SW480 (cell line): Measurements from ENCODE around the gene LYPLAL1.
"Not testable (repeated sequence)": the region's sequence is repeated elsewhere in the genome, so short reads cannot be mapped to it uniquely, and the experiment has no call there.

Experiments
- DNase-seq: peaks from one replicate; pipeline ENCODE4 v3.0.0-alpha.2; 2016; ENCODE audit warnings: low spot score

The LYPLAL1 gene

GRCh38 chr1:219163401-219163954, 10.2 kb upstream of the LYPLAL1 start:
- DNase-seq: no peak

DNA sequence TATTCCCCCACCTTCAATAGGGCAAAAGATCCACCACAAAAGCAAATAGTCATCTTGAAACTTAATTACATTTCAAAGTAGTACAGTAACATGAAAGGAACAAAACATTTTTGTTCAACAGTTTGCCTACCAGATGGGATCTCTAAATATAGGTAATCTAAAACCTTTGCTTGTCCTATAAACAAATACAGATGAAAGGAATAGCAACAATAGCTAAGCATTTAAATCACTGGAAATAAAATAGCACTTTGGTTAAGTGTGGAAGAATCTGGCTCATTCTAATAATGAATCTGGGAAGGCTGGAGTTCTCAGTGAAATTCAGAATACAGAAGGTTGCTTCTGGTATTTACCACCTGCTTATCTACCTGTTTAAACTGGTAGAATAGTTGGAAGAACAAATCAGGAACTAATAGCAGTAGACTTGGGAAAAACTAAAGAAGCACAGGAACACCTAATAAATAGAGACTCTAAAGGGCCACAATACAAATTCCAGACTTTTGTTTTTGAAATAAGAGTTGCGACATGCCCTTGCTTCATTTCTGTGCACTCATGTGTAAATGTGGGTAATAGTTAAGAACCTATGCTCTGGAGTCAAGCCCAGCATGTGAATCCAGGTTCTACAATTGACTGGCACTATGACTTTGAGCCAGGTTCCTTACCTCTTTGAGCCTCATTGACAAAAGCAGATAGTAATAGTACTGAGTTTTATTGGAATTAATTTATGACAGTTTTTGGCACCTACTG, 2.3 kb upstream of the LYPLAL1 start:
- peak; percentile 9 for DNase-seq

DNA sequence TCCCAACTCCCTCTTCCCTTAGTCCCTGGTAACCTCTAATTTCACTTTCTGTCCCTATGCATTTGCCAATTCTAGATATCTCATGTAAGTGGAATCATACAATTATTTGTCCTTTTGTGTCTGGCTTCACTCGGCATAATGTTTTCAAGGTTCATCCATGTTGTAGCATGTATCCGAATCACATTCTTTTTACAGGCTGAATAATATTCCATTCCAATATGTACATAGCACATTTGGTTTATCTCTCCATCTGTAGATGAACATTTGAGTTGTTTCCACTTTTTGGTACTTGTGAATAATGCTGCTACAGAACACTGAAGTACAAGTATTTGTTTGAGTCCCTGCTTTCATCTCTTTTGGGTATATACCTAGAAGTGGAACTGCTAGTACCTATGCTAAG, 857 bp upstream of the LYPLAL1 start:
- DNase-seq: no peak

DNA sequence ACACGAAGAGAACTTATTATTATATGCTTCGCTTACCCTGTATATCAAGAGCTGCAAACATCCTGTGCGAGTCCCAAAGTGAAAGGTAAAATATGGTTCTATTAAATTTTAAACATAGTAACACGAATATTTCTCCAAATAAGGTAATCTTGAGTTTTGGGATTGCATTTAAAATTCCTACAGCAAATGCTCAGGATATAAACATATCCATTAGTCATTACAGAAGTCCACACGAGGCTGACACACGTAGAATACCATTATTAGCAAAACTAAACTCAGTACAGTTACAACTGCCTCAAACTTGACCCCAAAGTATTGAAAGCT, 282 bp upstream of the LYPLAL1 start:
- DNase-seq: no peak

DNA sequence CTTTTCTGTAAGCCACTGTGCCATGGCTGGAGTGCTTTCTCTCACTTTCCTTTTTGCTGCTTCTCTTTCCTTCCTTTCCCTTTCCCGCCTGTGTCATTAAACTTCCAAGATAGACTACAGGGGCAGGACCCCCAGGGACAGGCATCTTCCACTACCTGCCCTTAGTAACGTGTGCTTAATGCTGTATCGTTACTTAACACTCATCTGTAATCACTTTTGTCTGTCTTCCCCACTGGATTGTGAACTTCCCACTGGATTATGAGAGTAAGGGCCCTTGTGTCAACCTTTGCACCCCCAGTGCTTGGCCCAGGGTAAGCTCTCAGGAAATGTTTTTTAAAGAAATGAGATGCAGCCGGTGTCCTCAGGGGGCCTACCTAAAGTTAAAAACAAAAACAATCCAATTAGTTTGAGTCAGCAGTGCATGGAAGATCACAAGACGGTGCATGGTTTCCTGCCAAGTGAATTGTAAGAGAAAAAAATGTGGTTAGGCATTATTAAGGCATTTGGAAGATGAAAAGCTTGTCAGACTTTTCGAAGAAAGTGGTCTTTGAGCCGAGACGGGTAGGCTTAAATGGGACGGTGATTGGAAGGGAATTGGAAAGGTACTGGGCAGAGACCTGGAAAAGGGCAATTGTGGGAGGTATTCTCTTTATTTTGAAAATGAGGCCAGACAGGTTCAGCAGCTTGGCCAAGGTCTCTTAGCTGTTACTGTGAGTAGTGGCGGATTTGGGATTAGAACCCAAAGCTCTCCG, 958 bp downstream of the LYPLAL1 start:
- no peak for DNase-seq

DNA sequence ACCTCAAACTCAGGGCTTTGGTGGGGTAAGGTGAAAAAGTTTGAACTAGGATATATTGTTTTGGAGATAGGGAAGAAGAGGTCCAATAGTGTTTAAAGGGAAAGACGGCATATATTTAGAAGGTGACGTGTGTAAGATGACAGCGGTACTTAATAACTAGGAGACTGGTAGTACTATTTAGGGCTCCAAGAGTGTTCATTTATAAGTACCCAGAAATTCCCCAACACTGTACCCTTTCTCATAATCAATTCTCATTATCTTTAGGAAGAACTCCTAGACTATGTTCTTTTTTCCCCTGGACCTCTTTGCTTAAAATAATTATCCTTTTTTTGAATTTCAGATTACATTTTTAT, 1.5 kb downstream of the LYPLAL1 start:
- no peak for DNase-seq

GRCh38 chr1:219176168-219176567, 2.5 kb downstream of the LYPLAL1 start:
- no peak for DNase-seq

DNA sequence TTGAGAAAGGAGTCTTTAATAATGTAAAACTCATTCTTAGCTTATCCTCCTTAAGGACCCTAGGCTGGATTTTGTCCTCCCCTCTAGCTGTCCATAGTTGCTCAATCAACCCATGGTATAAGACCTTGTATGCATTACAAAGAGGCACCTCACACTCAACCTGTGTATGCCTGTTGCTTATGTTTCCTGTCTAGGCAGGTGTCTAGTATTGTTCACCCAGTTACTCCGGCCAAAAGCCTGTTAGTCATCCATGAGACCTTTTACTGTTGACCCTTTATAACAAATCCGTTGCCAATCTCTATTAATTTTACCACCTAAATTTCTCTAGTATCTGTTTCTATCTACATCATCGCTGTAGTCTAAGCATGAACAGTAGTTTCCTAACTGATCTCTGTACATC, 3.7 kb downstream of the LYPLAL1 start:
- DNase-seq: no peak

DNA sequence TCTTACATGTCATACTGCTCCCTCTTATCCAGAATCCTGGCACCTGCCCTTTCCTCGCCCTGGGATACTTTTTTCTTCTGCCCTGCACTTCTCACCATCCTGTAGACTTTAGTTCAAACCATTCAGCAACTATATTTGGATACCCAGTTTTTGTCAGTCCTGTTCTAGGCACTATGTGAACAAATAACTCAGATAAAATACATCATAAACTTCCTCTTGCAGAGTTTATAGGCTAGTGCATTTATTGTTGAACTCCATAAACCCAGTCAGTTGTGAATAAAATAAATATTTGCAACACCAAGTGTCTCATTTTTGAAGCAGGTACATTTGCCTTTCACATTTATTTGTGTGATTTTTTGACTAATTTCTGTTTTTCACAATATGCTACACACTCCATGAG, 4.3 kb downstream of the LYPLAL1 start:
- DNase-seq: no peak

DNA sequence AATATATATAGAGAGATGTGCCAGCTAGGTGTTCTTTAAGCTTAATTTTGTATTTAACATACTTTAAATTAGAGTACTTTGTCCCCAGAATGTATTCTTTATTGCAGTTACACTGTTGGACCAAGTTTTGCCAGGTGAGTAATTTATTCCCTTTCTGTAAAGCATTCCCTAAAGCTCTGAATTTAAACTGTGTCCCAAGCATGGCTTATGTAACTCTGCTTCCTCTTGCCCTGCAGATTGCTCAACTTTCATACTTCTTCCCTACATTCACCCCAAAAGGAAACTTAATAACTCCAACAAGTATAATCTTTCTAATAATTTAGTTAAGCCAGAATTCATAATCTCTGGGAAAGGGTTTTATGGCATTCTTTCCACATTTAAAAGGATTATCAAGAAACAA, 5.6 kb downstream of the LYPLAL1 start:
- no peak for DNase-seq

DNA sequence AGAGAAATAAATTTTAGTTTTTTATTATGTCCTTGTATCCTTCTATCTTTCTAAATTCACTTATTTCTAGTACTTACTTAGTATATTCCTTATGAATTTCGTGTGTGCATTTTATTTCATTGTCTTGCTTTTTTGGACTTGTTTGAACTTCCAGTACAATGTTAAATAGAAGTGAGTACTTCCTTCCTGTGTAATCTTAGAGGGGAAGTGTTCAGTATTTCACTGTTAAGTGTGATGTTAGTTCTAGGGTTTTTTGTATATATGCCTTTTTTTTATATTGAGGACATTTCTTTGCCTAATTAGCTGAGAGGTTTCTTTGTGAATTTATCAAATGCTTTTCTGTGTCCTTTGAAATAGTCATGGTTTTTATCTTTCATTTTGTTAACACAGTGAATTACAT, 10.7 kb downstream of the LYPLAL1 start:
- DNase-seq: no peak

DNA sequence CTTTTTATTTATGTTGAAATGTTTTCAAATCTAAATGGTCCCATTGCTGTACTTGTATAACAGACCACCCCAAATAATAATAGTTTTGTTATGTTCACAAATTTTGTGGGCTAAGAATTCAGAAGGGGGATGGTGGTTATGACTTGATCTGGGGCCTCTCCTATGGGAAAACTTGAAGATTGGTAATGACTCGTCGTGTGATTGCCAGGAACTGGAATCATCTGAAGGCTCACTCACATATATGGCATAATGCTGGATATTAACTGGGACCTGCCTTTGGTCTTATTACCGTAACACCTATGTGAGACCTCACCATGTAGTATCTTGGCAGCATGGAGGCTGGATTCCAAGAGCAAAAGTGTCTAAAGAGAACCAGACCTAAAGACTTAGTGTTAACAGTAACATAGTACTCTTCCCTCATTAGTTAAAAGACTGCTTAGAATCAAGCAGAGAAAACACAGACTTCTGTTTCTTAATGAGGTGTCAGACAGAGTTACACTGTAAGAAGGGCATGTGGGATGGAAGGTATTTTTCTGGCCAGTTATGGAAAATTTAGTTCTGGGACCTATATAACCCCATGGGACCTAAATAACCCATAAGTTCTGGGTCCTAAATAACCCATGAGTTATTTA, 11.9 kb downstream of the LYPLAL1 start:
- no peak for DNase-seq

DNA sequence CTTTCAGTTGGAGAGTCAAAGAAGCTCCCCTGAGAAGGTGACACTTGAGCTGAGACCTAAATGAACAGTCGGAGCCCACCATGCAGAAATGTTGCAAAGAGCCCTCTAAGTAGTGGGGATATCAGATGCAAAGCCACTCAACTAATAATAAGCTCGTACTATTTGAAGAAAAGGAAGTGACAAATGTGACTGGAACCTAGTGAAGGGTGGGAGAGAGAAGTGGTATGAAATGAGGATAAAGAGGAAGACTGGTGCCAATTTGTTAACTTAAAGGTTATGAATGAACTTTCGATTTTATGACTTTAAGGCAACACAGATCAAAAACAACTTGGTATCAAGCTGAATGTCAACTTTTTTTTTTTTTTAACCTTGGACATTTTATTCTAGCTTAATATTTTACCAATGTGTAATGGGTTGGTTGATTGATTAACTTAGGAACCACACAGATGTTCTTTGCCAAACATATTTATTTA, 14.7 kb downstream of the LYPLAL1 start:
- DNase-seq: no peak

GRCh38 chr1:219189021-219189824, 15.5 kb downstream of the LYPLAL1 start:
- DNase-seq: no peak

DNA sequence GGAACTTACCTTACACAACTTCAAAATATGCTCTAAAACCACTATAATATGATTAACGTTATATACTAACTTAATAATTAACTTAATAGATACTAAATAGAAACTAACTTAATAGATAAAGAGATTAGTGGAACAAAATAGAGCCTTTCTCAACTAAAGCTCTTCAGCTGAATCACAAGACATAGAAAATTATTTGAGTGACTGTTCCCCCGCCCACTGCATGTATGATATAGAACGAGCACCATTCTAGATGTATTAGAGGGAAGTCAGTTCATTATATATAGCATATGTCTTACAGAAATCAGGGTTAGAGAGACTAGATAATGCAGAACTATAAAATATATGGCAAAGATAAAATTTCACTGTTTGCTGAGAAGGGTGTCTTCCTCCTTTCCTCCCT, 16.3 kb downstream of the LYPLAL1 start:
- no peak for DNase-seq

- DNase-seq: no peak
These were observed 16.9 kb downstream of the LYPLAL1 start for GRCh38 chr1:219190605-219191004.

GRCh38 chr1:219195833-219196232, 22.2 kb downstream of the LYPLAL1 start:
- DNase-seq: not testable (repeated sequence)

GRCh38 chr1:219201656-219202055, 28.0 kb downstream of the LYPLAL1 start:
- no peak for DNase-seq

- no peak for DNase-seq
These were observed 28.9 kb downstream of the LYPLAL1 start for GRCh38 chr1:219202567-219202966.

DNA sequence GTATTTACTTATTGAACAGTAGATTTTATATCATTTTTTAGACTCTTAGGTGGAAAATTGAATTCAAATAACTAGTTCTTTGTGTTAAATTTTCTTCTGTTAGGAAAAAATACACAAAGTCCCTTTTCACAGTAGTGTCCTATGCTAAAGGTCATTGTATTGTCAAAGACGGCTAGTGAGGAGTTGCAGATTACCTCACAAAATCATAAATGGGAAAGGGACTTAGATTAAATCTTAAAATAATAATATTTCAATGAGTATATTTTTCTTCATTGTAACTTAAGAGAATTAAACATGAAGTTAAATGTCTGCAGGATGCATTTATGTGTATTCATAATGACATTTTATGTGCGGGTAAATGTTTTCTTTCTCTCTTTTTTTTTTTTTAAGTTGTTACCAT, 32.7 kb downstream of the LYPLAL1 start:
- no peak for DNase-seq

GRCh38 chr1:219209578-219209977, 35.9 kb downstream of the LYPLAL1 start:
- DNase-seq: no peak

GRCh38 chr1:219210067-219210466, 36.4 kb downstream of the LYPLAL1 start:
- no peak for DNase-seq
